Mesendoderm (in vitro differentiated cells): Measurements from ENCODE around the gene ZBTB11. TPM values are rescaled to one million over a fixed set of nuclear protein-coding genes. Genes with fewer than 3 reads are reported as not detected.
"Not testable (repeated sequence)": the region's sequence is repeated elsewhere in the genome, so short reads cannot be mapped to it uniquely, and the experiment has no call there.

ENCODE experiments used
- DNase-seq: peaks from one replicate; pipeline ENCODE4 v3.0.0; 2013
- H2AK5ac ChIP-seq: 2 replicates; pipeline ENCODE4 v1.6.1; 2013; ENCODE audit warnings: low read length, inconsistent platforms
- H2BK120ac ChIP-seq: 2 replicates; pipeline ENCODE4 v1.6.1; 2013; ENCODE audit warnings: low read depth, mild to moderate bottlenecking, low read length, moderate library complexity, mixed read lengths
- H2BK15ac ChIP-seq: replicated peaks from 2 replicates; pipeline ENCODE4 v1.6.1; 2013; ENCODE audit warnings: low read depth, mild to moderate bottlenecking, moderate library complexity
- H2BK5ac ChIP-seq: 2 replicates; pipeline ENCODE4 v1.6.1; 2013; ENCODE audit warnings: low read length, inconsistent platforms
- H3K18ac ChIP-seq: 2 replicates; pipeline ENCODE4 v1.6.1; 2013; ENCODE audit warnings: mild to moderate bottlenecking, low read length, mixed read lengths
- H3K23ac ChIP-seq: one replicate; pipeline ENCODE4 v1.6.1; 2013; ENCODE audit warnings: low read length
- H3K27ac ChIP-seq: 2 replicates; pipeline ENCODE4 v1.5.1; 2013; ENCODE audit warnings: low read depth, mild to moderate bottlenecking, inconsistent platforms, low read length, moderate library complexity
- H3K27me3 ChIP-seq: 2 replicates; pipeline ENCODE4 v1.6.1; 2013; ENCODE audit warnings: low read length, control low read depth, mild to moderate bottlenecking, inconsistent platforms; ENCODE audit not compliant: insufficient read depth, poor library complexity
- H3K36me3 ChIP-seq: 2 replicates; pipeline ENCODE4 v1.6.1; 2013; ENCODE audit warnings: low read length, inconsistent platforms; ENCODE audit not compliant: control insufficient read depth, insufficient read depth
- H3K4ac ChIP-seq: one replicate; pipeline ENCODE4 v1.6.1; 2013; ENCODE audit warnings: low read depth, mild to moderate bottlenecking, low read length, moderate library complexity
- H3K4me1 ChIP-seq: 2 replicates; pipeline ENCODE4 v1.6.1; 2013; ENCODE audit warnings: low read depth, low read length, inconsistent platforms; ENCODE audit not compliant: control insufficient read depth
- H3K4me2 ChIP-seq: 2 replicates; pipeline ENCODE4 v1.6.1; 2013; ENCODE audit warnings: low read length
- H3K4me3 ChIP-seq: 2 replicates; pipeline ENCODE4 v1.5.1; 2013; ENCODE audit warnings: mild to moderate bottlenecking, low read length
- H3K56ac ChIP-seq: one replicate; pipeline ENCODE4 v1.6.1; 2013; ENCODE audit warnings: low read length
- H3K79me1 ChIP-seq: 2 replicates; pipeline ENCODE4 v1.6.1; 2013; ENCODE audit warnings: low read length, inconsistent platforms
- H3K79me2 ChIP-seq: 2 replicates; pipeline ENCODE4 v1.6.1; 2013; ENCODE audit warnings: mild to moderate bottlenecking, low read length; ENCODE audit not compliant: control insufficient read depth, insufficient read depth
- H3K9ac ChIP-seq: 2 replicates; pipeline ENCODE4 v1.6.1; 2013; ENCODE audit warnings: low read length, inconsistent platforms
- H4K5ac ChIP-seq: one replicate; pipeline ENCODE4 v1.6.1; 2013; ENCODE audit warnings: low read length
- H4K8ac ChIP-seq: one replicate; pipeline ENCODE4 v1.6.1; 2013; ENCODE audit warnings: low read depth, mild to moderate bottlenecking, control low read depth, low read length, moderate library complexity
- WGBS: extraction: QIAGEN DNeasy Blood & Tissue Kit; methylation state at CpG from one replicate; pipeline ENCODE4 v1.1.7; 2013; ENCODE audit warnings: low lambda C conversion rate, missing lambda C conversion rate; ENCODE audit not compliant: insufficient coverage; ENCODE audit errors: extremely low coverage; 5-methylcytosine and 5-hydroxymethylcytosine counted together
- small RNA-seq: library from polyadenylated mRNA; stranded (forward); fragments of <200 nt; extraction: miRNeasy Mini kit (QIAGEN cat#:217004); gene quantifications from one replicate; pipeline ENCODE3, GENCODE V24; 2013; ENCODE audit not compliant: insufficient read depth

Gene ZBTB11

DNA sequence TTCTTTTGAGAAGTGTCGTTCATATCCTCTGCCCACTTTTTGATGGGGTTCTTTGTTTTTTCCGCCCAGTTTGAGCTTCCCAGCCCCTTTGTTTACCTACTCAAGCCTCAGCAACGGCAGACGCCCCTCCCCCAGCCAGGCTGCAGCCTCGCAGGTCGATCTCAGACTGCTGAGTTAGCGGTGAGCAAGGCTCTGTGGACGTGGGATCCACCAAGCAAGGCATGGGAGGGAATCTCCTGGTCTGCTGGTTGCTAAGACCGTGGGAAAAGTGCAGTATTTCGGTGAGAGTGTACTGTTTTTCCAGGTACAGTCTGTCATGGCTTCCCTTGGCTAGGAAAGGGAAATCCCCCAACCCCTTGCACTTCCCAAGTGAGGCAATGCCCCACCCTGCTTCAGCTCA is 71.5 kb downstream of the ZBTB11 start:
- H3K9ac ChIP-seq, H3K27ac ChIP-seq, H2AK5ac ChIP-seq, H4K8ac ChIP-seq, H3K4ac ChIP-seq, H3K18ac ChIP-seq, H3K4me3 ChIP-seq, H3K36me3 ChIP-seq, H3K23ac ChIP-seq, H3K4me2 ChIP-seq, H2BK120ac ChIP-seq, H3K79me2 ChIP-seq, H4K5ac ChIP-seq, H2BK5ac ChIP-seq, H3K4me1 ChIP-seq, H2BK15ac ChIP-seq, H3K27me3 ChIP-seq, DNase-seq, H3K79me1 ChIP-seq: not testable (repeated sequence)
- peak overlapping the region; percentile 60 for H3K56ac ChIP-seq
- no CpG with 5 or more reads among the region's 10 CpGs for WGBS

DNA sequence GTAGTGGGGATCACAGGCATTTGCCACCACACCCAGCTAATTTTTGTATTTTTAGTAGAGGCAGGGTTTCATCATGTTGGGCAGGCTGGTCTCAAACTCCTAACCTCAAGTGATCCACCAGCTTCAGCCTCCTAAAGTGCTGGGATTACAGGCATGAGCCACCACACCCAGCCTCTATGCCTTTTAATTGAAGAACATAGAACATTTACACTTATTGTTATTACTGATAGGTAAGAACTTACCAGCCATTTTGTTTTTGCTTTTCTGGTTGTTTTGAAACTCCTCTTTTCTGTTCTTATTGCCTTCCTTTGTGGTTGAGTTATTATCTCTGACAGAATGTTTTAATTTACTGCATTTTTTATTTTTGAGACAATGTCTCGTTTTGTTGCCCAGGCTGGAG is 73.7 kb downstream of the ZBTB11 start:
- Histone ChIP-seq H3K27me3 (no peaks in the 10 kb centered on the region), H4K8ac (no peak overlapping the region), H3K9ac (no peak overlapping the region), H4K5ac (no peak overlapping the region), H2AK5ac (no peak overlapping the region), H3K27ac (no peak overlapping the region), H3K23ac (no peak overlapping the region), H3K79me1 (no peaks in the 10 kb centered on the region), H3K4me2 (no peak overlapping the region), H2BK120ac (no peak overlapping the region), H3K18ac (no peak overlapping the region), H3K56ac (no peak overlapping the region), H3K4me1 (no peaks in the 10 kb centered on the region), H3K79me2 (no peaks in the 10 kb centered on the region), H3K36me3 (no peaks in the 10 kb centered on the region), H3K4ac (no peak overlapping the region), H3K4me3 (no peak overlapping the region), H2BK15ac (no peak overlapping the region), H2BK5ac (no peak overlapping the region)
- WGBS: no CpG with 5 or more reads among the region's 1 CpG
- no peak for DNase-seq

DNA sequence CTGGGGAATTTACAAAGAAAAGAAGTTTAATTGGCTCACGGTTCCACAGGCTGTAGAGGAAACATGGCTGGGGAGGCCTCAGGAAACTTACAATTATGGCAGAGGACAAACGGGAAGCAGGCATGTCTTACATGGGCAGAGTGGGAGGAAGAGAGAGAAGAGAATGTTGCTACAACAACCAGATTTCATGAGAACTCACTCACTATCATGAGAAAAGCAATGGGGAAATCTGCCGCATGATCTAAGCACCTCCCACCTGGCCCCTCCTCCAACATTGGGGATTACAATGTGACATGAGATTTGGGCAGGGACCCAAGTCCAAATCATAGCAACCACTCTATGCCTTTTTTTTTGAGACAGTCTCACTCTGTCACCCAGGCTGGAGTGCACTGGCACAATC is 74.2 kb downstream of the ZBTB11 start:
- no peak overlapping the region for H3K56ac ChIP-seq
- H2BK120ac ChIP-seq: no peak overlapping the region
- no peaks in the 10 kb centered on the region for H3K79me1 ChIP-seq
- no CpG with 5 or more reads among the region's 3 CpGs for WGBS
- H4K5ac ChIP-seq: no peak overlapping the region
- no peaks in the 10 kb centered on the region for H3K36me3 ChIP-seq
- no peak overlapping the region for H3K23ac ChIP-seq
- no peak overlapping the region for H3K27ac ChIP-seq
- H3K9ac ChIP-seq: no peak overlapping the region
- H3K27me3 ChIP-seq: no peaks in the 10 kb centered on the region
- H4K8ac ChIP-seq: no peak overlapping the region
- H3K4me3 ChIP-seq: no peak overlapping the region
- DNase-seq: no peak
- no peak overlapping the region for H3K4ac ChIP-seq
- no peak overlapping the region for H2BK5ac ChIP-seq
- H2AK5ac ChIP-seq: no peak overlapping the region
- no peak overlapping the region for H3K4me2 ChIP-seq
- no peaks in the 10 kb centered on the region for H3K79me2 ChIP-seq
- H3K4me1 ChIP-seq: no peaks in the 10 kb centered on the region
- no peak overlapping the region for H3K18ac ChIP-seq
- no peak overlapping the region for H2BK15ac ChIP-seq

Small RNA genes lying within 50 kb of the gene (small RNA-seq; reads per million reads assigned to genes)
- gene RF00019 (not detected), gene RNU6-1256P (not detected), gene RNY1P12 (4.8 reads per million, percentile 69 among the genes with 10 or more reads in this experiment)
